ENCODE data around the gene WWOX. TPM values are rescaled to one million over a fixed set of nuclear protein-coding genes. Genes with fewer than 3 reads are reported as not detected.

The WWOX gene
- total RNA-seq, 1 experiment from 2014 or later, result 38.9 TPM

GRCh38 chr16:78215222-78215621 is 115.8 kb downstream of the WWOX start:
- in situ Hi-C loops (cut with HindIII; ENCODE audit: low sequenced_read_pairs), result no loop called here
- DNase-seq (ENCODE audit: low spot score), result no peak

- in situ Hi-C loops (cut with HindIII; ENCODE audit: low sequenced_read_pairs), result no loop called here
- DNase-seq (ENCODE audit: low spot score), result no peak
Observed at GRCh38 chr16:78216166-78216745, 116.8 kb downstream of the WWOX start.

GRCh38 chr16:78217276-78217675 is 117.8 kb downstream of the WWOX start:
- in situ Hi-C loops (cut with HindIII; ENCODE audit: low sequenced_read_pairs), result no loop called here
- DNase-seq (ENCODE audit: low spot score), result no peak

GRCh38 chr16:78218279-78218678 is 118.8 kb downstream of the WWOX start:
- in situ Hi-C loops (cut with HindIII; ENCODE audit: low sequenced_read_pairs), result no loop called here

GRCh38 chr16:78218856-78219651 is 119.6 kb downstream of the WWOX start:
- in situ Hi-C loops (cut with HindIII; ENCODE audit: low sequenced_read_pairs), result no loop called here
- no peak for DNase-seq (ENCODE audit: low spot score)

More at GRCh38 chr16:78218279-78218678, 118.8 kb downstream of the WWOX start:
- DNase-seq (ENCODE audit: low spot score), result no peak

GRCh38 chr16:78220571-78220970 is 121.1 kb downstream of the WWOX start:
- in situ Hi-C loops (cut with HindIII; ENCODE audit: low sequenced_read_pairs), result no loop called here
- no peak for DNase-seq (ENCODE audit: low spot score)

- in situ Hi-C loops (cut with HindIII; ENCODE audit: low sequenced_read_pairs), result no loop called here
- DNase-seq (ENCODE audit: low spot score), result no peak
Observed at GRCh38 chr16:78221892-78222291, 122.4 kb downstream of the WWOX start.

- in situ Hi-C loops (cut with HindIII; ENCODE audit: low sequenced_read_pairs), result no loop called here
- DNase-seq (ENCODE audit: low spot score), result no peak
Observed at GRCh38 chr16:78224342-78224741, 124.9 kb downstream of the WWOX start.

GRCh38 chr16:78225919-78226318 is 126.5 kb downstream of the WWOX start:
- in situ Hi-C loops (cut with HindIII; ENCODE audit: low sequenced_read_pairs), result no loop called here

GRCh38 chr16:78227855-78228254 is 128.4 kb downstream of the WWOX start:
- in situ Hi-C loops (cut with HindIII; ENCODE audit: low sequenced_read_pairs), result no loop called here
- peak; percentile 33 for DNase-seq (ENCODE audit: low spot score)

More at GRCh38 chr16:78225919-78226318, 126.5 kb downstream of the WWOX start:
- no peak for DNase-seq (ENCODE audit: low spot score)

GRCh38 chr16:78228704-78229103 is 129.2 kb downstream of the WWOX start:
- DNase-seq (ENCODE audit: low spot score), result no peak
- in situ Hi-C loops (cut with HindIII; ENCODE audit: low sequenced_read_pairs), result no loop called here

- in situ Hi-C loops (cut with HindIII; ENCODE audit: low sequenced_read_pairs), result no loop called here
- no peak for DNase-seq (ENCODE audit: low spot score)
Observed at GRCh38 chr16:78230832-78231231, 131.4 kb downstream of the WWOX start.

GRCh38 chr16:78235168-78235800 is 135.8 kb downstream of the WWOX start:
- in situ Hi-C loops (cut with HindIII; ENCODE audit: low sequenced_read_pairs), result no loop called here
- DNase-seq (ENCODE audit: low spot score), result peak; percentile 81

GRCh38 chr16:78235876-78236275 is 136.4 kb downstream of the WWOX start:
- no peak for DNase-seq (ENCODE audit: low spot score)
- in situ Hi-C loops (cut with HindIII; ENCODE audit: low sequenced_read_pairs), result no loop called here

- DNase-seq (ENCODE audit: low spot score), result no peak
- in situ Hi-C loops (cut with HindIII; ENCODE audit: low sequenced_read_pairs), result no loop called here
Observed at GRCh38 chr16:78237841-78238240, 138.4 kb downstream of the WWOX start.

- in situ Hi-C loops (cut with HindIII; ENCODE audit: low sequenced_read_pairs), result no loop called here
- DNase-seq (ENCODE audit: low spot score), result no peak
Observed at GRCh38 chr16:78240459-78241222, 141.2 kb downstream of the WWOX start.

GRCh38 chr16:78242239-78242630 is 142.8 kb downstream of the WWOX start:
- in situ Hi-C loops (cut with HindIII; ENCODE audit: low sequenced_read_pairs), result no loop called here
- no peak for DNase-seq (ENCODE audit: low spot score)

GRCh38 chr16:78244131-78244895 is 144.9 kb downstream of the WWOX start:
- in situ Hi-C loops (cut with HindIII; ENCODE audit: low sequenced_read_pairs), result no loop called here
- no peak for DNase-seq (ENCODE audit: low spot score)

GRCh38 chr16:78246559-78246958 is 147.1 kb downstream of the WWOX start:
- in situ Hi-C loops (cut with HindIII; ENCODE audit: low sequenced_read_pairs), result no loop called here
- no peak for DNase-seq (ENCODE audit: low spot score)

Measured in G401 (cell line).